Endodermal cell (in vitro differentiated cells): ENCODE results near the gene RPS6KC1. TPM values are rescaled to one million over a fixed set of nuclear protein-coding genes. Genes with fewer than 3 reads are reported as not detected.

ENCODE experiments used
- DNase-seq: peaks from one replicate; pipeline ENCODE4 v3.0.0-alpha.2; 2017
- H3K27ac ChIP-seq: 2 replicates; pipeline ENCODE4 v1.5.1; 2013; ENCODE audit warnings: mild to moderate bottlenecking, low read depth, low read length, moderate library complexity
- H3K27me3 ChIP-seq: 2 replicates; pipeline ENCODE4 v1.6.1; 2013; ENCODE audit warnings: mild to moderate bottlenecking, low read length, moderate library complexity; ENCODE audit not compliant: insufficient read depth, control insufficient read depth, poor library complexity, severe bottlenecking
- H3K36me3 ChIP-seq: 2 replicates; pipeline ENCODE4 v1.7.0; 2013; ENCODE audit warnings: mild to moderate bottlenecking, low read length, moderate library complexity; ENCODE audit not compliant: control insufficient read depth, insufficient read depth
- H3K4me1 ChIP-seq: one replicate; pipeline ENCODE4 v1.7.0; 2013; ENCODE audit warnings: low read length; ENCODE audit not compliant: control insufficient read depth, insufficient read depth
- H3K4me3 ChIP-seq: 2 replicates; pipeline ENCODE4 v1.5.1; 2013; ENCODE audit warnings: mild to moderate bottlenecking, low read length, moderate library complexity
- H3K9ac ChIP-seq: 2 replicates; pipeline ENCODE4 v1.6.1; 2013; ENCODE audit warnings: mild to moderate bottlenecking, low read length, moderate library complexity; ENCODE audit not compliant: poor library complexity, severe bottlenecking; ENCODE audit errors: extremely low read depth
- H3K9me3 ChIP-seq: 2 replicates; pipeline ENCODE4 v1.6.1; 2013; ENCODE audit warnings: mild to moderate bottlenecking, low read length, moderate library complexity; ENCODE audit not compliant: control insufficient read depth
- H3K27ac Mint-ChIP-seq: 2 replicates; pipeline ENCODE4 v1.8.0; 2020; ENCODE audit warnings: mixed read lengths
- H3K27me3 Mint-ChIP-seq: 2 replicates; pipeline ENCODE4 v1.8.0; 2021; ENCODE audit warnings: mild to moderate bottlenecking, mixed read lengths; ENCODE audit not compliant: insufficient read depth
- H3K36me3 Mint-ChIP-seq: 2 replicates; pipeline ENCODE4 v1.8.0; 2020; ENCODE audit warnings: low read depth, mixed read lengths
- H3K4me1 Mint-ChIP-seq: 2 replicates; pipeline ENCODE4 v1.8.0; 2020; ENCODE audit warnings: mixed read lengths
- H3K4me3 Mint-ChIP-seq: 2 replicates; pipeline ENCODE4 v1.8.0; 2020; ENCODE audit warnings: mild to moderate bottlenecking, moderate library complexity, mixed read lengths
- H3K9me3 Mint-ChIP-seq: 2 replicates; pipeline ENCODE4 v1.8.0; 2020; ENCODE audit warnings: mild to moderate bottlenecking, mixed read lengths
- CTCF ChIP-seq: fragments of 200-600 bp; sonication (generic); conservative IDR thresholded peaks from 2 replicates; pipeline ENCODE4 v1.5.0; 2021; ENCODE audit warnings: antibody characterized with exemption, mild to moderate bottlenecking
- WGBS, 2 experiments: methylation state at CpG; one replicate each; pipeline versions ENCODE4 v1.1.5 to v1.1.7; 2013; ENCODE audit warnings: missing lambda C conversion rate in 2 of 2, mixed read lengths in 1 of 2; ENCODE audit not compliant: insufficient coverage in 1 of 2, insufficient read length in 1 of 2; 5-methylcytosine and 5-hydroxymethylcytosine counted together
- total RNA-seq, 2 donors: library from RNA; stranded (reverse); fragmentation: NEBNext Ultra II Directional in 1 of 2; extraction: Animal tissue kit (Norgen Biotek cat#: 25700) in 1 of 2; gene quantifications; 2 replicates in 1 of 2; 3 replicates in 1 of 2; pipeline ENCODE4 v1.2.1, GENCODE V29; 2021

Gene RPS6KC1
- total RNA-seq, 2 donors from 2014 or later, result 31.4 to 36.3 TPM

GRCh38 chr1:213067352-213067751 is 16.3 kb downstream of the RPS6KC1 start:
- no peak for DNase-seq
- H3K27ac Mint-ChIP-seq, result peak overlapping the region; percentile 89
- Histone ChIP-seq H3K4me1 (peaks cover 14% of the 10 kb centered on the region), H3K9me3 (no peaks in the 10 kb centered on the region), H3K36me3 (peaks cover under 1% of the 10 kb centered on the region), H3K27me3 (no peaks in the 10 kb centered on the region), H3K27ac (no peak overlapping the region), H3K9ac (no peak overlapping the region), H3K4me3 (peak overlapping the region; percentile 48)
- 84% methylated on average over 1 of the region's 1 CpG; no CpG with 5 or more reads in 1 of the 2 experiments for WGBS, 2 experiments
- H3K4me1 Mint-ChIP-seq, result peaks cover 53% of the 10 kb centered on the region
- H3K9me3 Mint-ChIP-seq, result no peaks in the 10 kb centered on the region
- no peaks in the 10 kb centered on the region for H3K27me3 Mint-ChIP-seq
- H3K4me3 Mint-ChIP-seq, result no peak overlapping the region
- H3K36me3 Mint-ChIP-seq, result no peaks in the 10 kb centered on the region
- no peak for TF ChIP-seq CTCF

- H3K4me1 Mint-ChIP-seq, result peaks cover 38% of the 10 kb centered on the region
- H3K36me3 Mint-ChIP-seq, result peaks cover 10% of the 10 kb centered on the region
- Histone ChIP-seq H3K4me1 (peaks cover 13% of the 10 kb centered on the region), H3K9ac (no peak overlapping the region), H3K27me3 (no peaks in the 10 kb centered on the region), H3K27ac (no peak overlapping the region), H3K36me3 (peaks cover 6% of the 10 kb centered on the region), H3K9me3 (no peaks in the 10 kb centered on the region), H3K4me3 (no peak overlapping the region)
- WGBS, 2 experiments, result 92 to 100% methylated on average over 1 to 2 of the region's 2 CpGs
- H3K4me3 Mint-ChIP-seq, result no peak overlapping the region
- H3K27ac Mint-ChIP-seq, result no peak overlapping the region
- DNase-seq, result no peak
- H3K27me3 Mint-ChIP-seq, result no peaks in the 10 kb centered on the region
- no peaks in the 10 kb centered on the region for H3K9me3 Mint-ChIP-seq
- TF ChIP-seq CTCF, result peak; percentile 23
Measured at GRCh38 chr1:213070406-213070805, 19.4 kb downstream of the RPS6KC1 start.

DNA sequence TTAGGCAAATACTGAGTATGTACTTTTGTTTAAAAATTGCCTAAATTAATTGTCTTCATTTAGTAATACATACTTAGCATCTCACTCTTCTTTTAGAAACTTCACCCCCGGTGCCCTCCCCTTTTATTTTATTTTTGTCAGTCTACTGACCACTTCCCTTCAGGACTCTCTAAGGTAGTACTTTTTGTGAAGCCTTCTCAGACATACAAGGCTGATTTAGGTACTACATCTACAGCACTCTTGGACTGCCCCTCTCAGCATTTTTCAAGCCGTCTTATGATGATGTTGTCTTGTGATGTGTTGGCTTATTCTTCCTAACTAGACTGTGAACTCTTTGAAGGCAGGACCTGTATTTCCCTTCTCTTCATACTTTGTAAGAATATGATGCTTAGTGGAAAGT is 24.7 kb downstream of the RPS6KC1 start:
- DNase-seq, result no peak
- Histone ChIP-seq H3K9me3 (no peaks in the 10 kb centered on the region), H3K27ac (no peak overlapping the region), H3K27me3 (no peaks in the 10 kb centered on the region), H3K9ac (no peak overlapping the region), H3K4me3 (no peak overlapping the region), H3K4me1 (no peaks in the 10 kb centered on the region), H3K36me3 (peaks cover 22% of the 10 kb centered on the region)
- no peaks in the 10 kb centered on the region for H3K9me3 Mint-ChIP-seq
- H3K36me3 Mint-ChIP-seq, result peaks cover 20% of the 10 kb centered on the region
- peak; percentile 30 for TF ChIP-seq CTCF
- H3K27ac Mint-ChIP-seq, result no peak overlapping the region
- WGBS, 2 experiments, result 100% methylated on average over 1 to 2 of the region's 2 CpGs
- H3K4me3 Mint-ChIP-seq, result no peak overlapping the region
- H3K4me1 Mint-ChIP-seq, result peaks cover 5% of the 10 kb centered on the region
- no peaks in the 10 kb centered on the region for H3K27me3 Mint-ChIP-seq
